Breast epithelium (tissue), 4 donors: ENCODE results near the gene SNTG2. TPM values are rescaled to one million over a fixed set of nuclear protein-coding genes. Genes with fewer than 3 reads are reported as not detected.
"Not testable (repeated sequence)": the region's sequence is repeated elsewhere in the genome, so short reads cannot be mapped to it uniquely, and the experiment has no call there.

Source experiments
- DNase-seq, 2 donors: peaks; one replicate each; pipeline ENCODE4 v3.0.0-alpha.2; 2019; ENCODE audit warnings: low spot score in 2 of 2
- H3K27ac ChIP-seq, 2 donors: fragments of 200-600 bp; sonication (generic) in 1 of 2; one replicate each; pipeline ENCODE4 v1.5.1; 2016 to 2019; ENCODE audit warnings: mild to moderate bottlenecking in 1 of 2
- H3K27me3 ChIP-seq, 2 donors: fragments of 200-600 bp; sonication (generic) in 1 of 2; one replicate each; pipeline versions ENCODE4 v1.5.1 to v1.6.0; 2017 to 2019; ENCODE audit warnings: control low read depth in 1 of 2, mild to moderate bottlenecking in 1 of 2
- H3K36me3 ChIP-seq: fragments of 200-600 bp; one replicate; pipeline ENCODE4 v1.5.1; 2019
- H3K4me1 ChIP-seq, 2 donors: fragments of 200-600 bp; sonication (generic); one replicate each; pipeline ENCODE4 v1.5.1; 2016 to 2019; ENCODE audit warnings: control low read depth in 1 of 2
- H3K4me3 ChIP-seq, 3 donors: fragments of 200-600 bp; sonication (generic); 1 replicate in 2 of 3; 2 replicates in 1 of 3; pipeline ENCODE4 v1.5.1; 2016 to 2019; ENCODE audit warnings: mild to moderate bottlenecking in 3 of 3, moderate library complexity in 2 of 3
- H3K9me3 ChIP-seq, 2 donors: fragments of 200-600 bp; sonication (generic) in 1 of 2; one replicate each; pipeline ENCODE4 v1.5.1; 2016 to 2019; ENCODE audit warnings: control low read depth in 1 of 2
- POLR2A ChIP-seq: fragments of 450-650 bp; IDR thresholded peaks from one replicate; pipeline ENCODE4 v1.6.1; 2016; ENCODE audit warnings: antibody characterized with exemption, mild to moderate bottlenecking, moderate library complexity
- POLR2AphosphoS5 ChIP-seq, 3 donors: sonication (generic); formaldehyde crosslinking; IDR thresholded peaks; one replicate each; pipeline ENCODE4 v1.6.1; 2017; ENCODE audit warnings: antibody characterized with exemption in 3 of 3
- intact Hi-C: fragments of 100-400 bp; cut with DNase I; formaldehyde crosslinking; loops from one replicate; pipeline ENCODE4 v1.15.1; 2023; ENCODE audit warnings: low total_unique reads
- total RNA-seq, 3 donors: library from RNA; depleted of rRNA; stranded (reverse); fragments of >200 nt; gene quantifications; one replicate each; pipeline ENCODE4 v1.1.0, GENCODE V29; 2016
- TF ChIP-seq, protein P1 (sequence below), 3 donors: fragments of 450-650 bp; IDR thresholded peaks; one replicate each; pipeline ENCODE4 v1.5.1; 2016 to 2017; ENCODE audit warnings: antibody characterized with exemption in 3 of 3, mild to moderate bottlenecking in 3 of 3, moderate library complexity in 3 of 3

The SNTG2 gene
- total RNA-seq, 3 donors from 2014 or later: 4.6 to 7.4 (median 6.0) TPM

- no peaks in the 10 kb centered on the region for H3K9me3 ChIP-seq
- no peaks in the 10 kb centered on the region for H3K27me3 ChIP-seq
- H3K27ac ChIP-seq: no peak overlapping the region
- no peaks in the 10 kb centered on the region for H3K4me1 ChIP-seq
- TF ChIP-seq, protein P1, sequence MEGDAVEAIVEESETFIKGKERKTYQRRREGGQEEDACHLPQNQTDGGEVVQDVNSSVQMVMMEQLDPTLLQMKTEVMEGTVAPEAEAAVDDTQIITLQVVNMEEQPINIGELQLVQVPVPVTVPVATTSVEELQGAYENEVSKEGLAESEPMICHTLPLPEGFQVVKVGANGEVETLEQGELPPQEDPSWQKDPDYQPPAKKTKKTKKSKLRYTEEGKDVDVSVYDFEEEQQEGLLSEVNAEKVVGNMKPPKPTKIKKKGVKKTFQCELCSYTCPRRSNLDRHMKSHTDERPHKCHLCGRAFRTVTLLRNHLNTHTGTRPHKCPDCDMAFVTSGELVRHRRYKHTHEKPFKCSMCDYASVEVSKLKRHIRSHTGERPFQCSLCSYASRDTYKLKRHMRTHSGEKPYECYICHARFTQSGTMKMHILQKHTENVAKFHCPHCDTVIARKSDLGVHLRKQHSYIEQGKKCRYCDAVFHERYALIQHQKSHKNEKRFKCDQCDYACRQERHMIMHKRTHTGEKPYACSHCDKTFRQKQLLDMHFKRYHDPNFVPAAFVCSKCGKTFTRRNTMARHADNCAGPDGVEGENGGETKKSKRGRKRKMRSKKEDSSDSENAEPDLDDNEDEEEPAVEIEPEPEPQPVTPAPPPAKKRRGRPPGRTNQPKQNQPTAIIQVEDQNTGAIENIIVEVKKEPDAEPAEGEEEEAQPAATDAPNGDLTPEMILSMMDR (IDR thresholded peaks at IDR 0.05): no peak
- no peak for TF ChIP-seq POLR2A
- no peak for TF ChIP-seq POLR2AphosphoS5 (IDR thresholded peaks at IDR 0.05)
- DNase-seq: no peak
- no peaks in the 10 kb centered on the region for H3K36me3 ChIP-seq
- no peak overlapping the region for H3K4me3 ChIP-seq
- intact Hi-C loops: no loop called here
Measured at GRCh38 chr2:1407950-1408675, 457.5 kb downstream of the SNTG2 start.

DNA sequence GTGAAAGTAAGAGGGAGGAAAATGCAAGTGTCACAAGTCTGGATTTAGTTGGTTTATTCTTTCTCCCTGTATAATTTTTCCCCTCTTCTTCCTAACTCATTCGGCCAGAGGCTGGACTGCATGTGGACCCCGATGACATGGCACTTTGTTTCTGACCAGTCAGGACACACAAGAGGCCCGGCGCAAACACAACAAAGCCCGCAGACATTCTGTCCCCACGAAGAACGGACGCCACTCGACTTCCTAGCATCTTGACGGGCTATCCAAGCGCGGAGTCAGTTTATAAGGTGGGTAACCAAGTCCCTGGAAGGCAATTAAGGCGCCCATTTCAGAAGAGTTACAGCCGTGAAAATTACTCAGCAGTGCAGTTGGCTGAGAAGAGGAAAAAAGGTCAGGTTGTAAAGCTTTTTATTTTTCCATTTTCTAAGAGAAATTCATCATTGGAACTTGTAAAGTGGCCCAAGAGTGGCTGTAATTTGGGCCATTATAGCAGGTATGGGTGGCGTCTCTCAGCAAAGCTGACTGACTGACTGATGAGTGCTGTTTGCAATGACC, 462.6 kb downstream of the SNTG2 start, which contains the start of gene TPO:
TSS of gene TPO (plus strand) at position 308 of the 555 bp plus-strand sequence. CDS start 946 bp downstream, outside the sequence.
- no peaks in the 10 kb centered on the region for H3K4me1 ChIP-seq
- H3K27me3 ChIP-seq: no peaks in the 10 kb centered on the region
- H3K4me3 ChIP-seq: no peak within 1 kb of the TSS
- DNase-seq: no peak
- no peaks in the 10 kb centered on the region for H3K9me3 ChIP-seq
- no peak within 1 kb of the TSS for H3K27ac ChIP-seq
- TF ChIP-seq POLR2A (no peak), POLR2AphosphoS5 (IDR thresholded peaks at IDR 0.05) (no peak)
- TF ChIP-seq, protein P1 (IDR thresholded peaks at IDR 0.05): no peak
- intact Hi-C loops: no loop called here
- no peaks in the 10 kb centered on the region for H3K36me3 ChIP-seq

DNA sequence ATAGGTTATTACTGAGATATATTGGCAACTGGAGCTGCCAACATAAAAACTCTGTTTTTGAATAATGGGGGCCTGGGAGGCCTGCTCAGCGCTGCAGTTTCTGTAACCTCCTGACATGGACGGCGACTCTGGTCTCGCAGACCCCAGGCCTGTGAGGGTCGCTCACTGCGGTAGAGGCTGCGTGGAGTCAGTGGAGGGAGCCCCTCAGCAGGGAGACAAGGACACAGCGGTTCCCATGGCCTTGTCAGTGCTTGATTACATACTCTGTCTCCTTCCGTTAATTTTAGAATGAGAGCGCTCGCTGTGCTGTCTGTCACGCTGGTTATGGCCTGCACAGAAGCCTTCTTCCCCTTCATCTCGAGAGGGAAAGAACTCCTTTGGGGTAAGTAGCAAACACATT, 463.5 kb downstream of the SNTG2 start:
- Histone ChIP-seq H3K4me1 (no peaks in the 10 kb centered on the region), H3K36me3 (no peaks in the 10 kb centered on the region), H3K4me3 (no peak overlapping the region), H3K27ac (no peak overlapping the region), H3K9me3 (no peaks in the 10 kb centered on the region), H3K27me3 (no peaks in the 10 kb centered on the region)
- intact Hi-C loops: no loop called here
- no peak for DNase-seq
- no peak for TF ChIP-seq POLR2AphosphoS5 (IDR thresholded peaks at IDR 0.05)
- TF ChIP-seq, protein P1 (IDR thresholded peaks at IDR 0.05): no peak
- no peak for TF ChIP-seq POLR2A

GRCh38 chr2:1414901-1415300, 464.3 kb downstream of the SNTG2 start:
- H3K9me3 ChIP-seq, H3K4me3 ChIP-seq, DNase-seq, H3K4me1 ChIP-seq, H3K36me3 ChIP-seq, intact Hi-C loops, H3K27ac ChIP-seq, H3K27me3 ChIP-seq: not testable (repeated sequence)

- no peaks in the 10 kb centered on the region for H3K27me3 ChIP-seq
- H3K4me3 ChIP-seq: no peak overlapping the region
- H3K9me3 ChIP-seq: no peaks in the 10 kb centered on the region
- no peaks in the 10 kb centered on the region for H3K4me1 ChIP-seq
- H3K27ac ChIP-seq: no peak overlapping the region
- H3K36me3 ChIP-seq: no peaks in the 10 kb centered on the region
- no peak for TF ChIP-seq POLR2AphosphoS5 (IDR thresholded peaks at IDR 0.05)
- no peak for TF ChIP-seq POLR2A
- TF ChIP-seq, protein P1 (IDR thresholded peaks at IDR 0.05): no peak
- intact Hi-C loops: no loop called here
- no peak for DNase-seq
Measured at GRCh38 chr2:1415501-1415900, 464.9 kb downstream of the SNTG2 start.
